ENCODE data around the gene KIF7.

- TF ChIP-seq CTCF (IDR thresholded peaks at IDR 0.05) (no peak), NRF1 (IDR thresholded peaks at IDR 0.05; ENCODE audit: low read depth, low read length) (no peak), POLR2AphosphoS5 (IDR thresholded peaks at IDR 0.05; ENCODE audit: low read depth, low read length) (no peak)
Measured at GRCh38 chr15:89695198-89695597, 39.9 kb upstream of the KIF7 start.

All from SK-N-SH (cell line).